B cell (primary cell): ENCODE data around the gene PLBD2. TPM values are rescaled to one million over a fixed set of nuclear protein-coding genes. Genes with fewer than 3 reads are reported as not detected.

Experiments used
- ATAC-seq: fragments of 200-7000 bp; cut with Tn5 transposase; one replicate; pipeline ENCODE4 v1.10.0; 2021; ENCODE audit warnings: low read depth, mild to moderate bottlenecking, moderate number of reproducible peaks, moderate library complexity
- CTCF ChIA-PET: fragments of 350-600 bp; sonication (Branson Sonifier 250); formaldehyde crosslinking; loops from one replicate; lab custom pipeline; 2021; ENCODE audit warnings: antibody characterized with exemption, inconsistent platforms; lab: Charles Lee
- POLR2A ChIA-PET: fragments of 350-600 bp; sonication (Branson Sonifier 250); formaldehyde crosslinking; loops from one replicate; lab custom pipeline; 2021; ENCODE audit warnings: antibody characterized with exemption; lab: Charles Lee
- DNase-seq: peaks from one replicate; pipeline ENCODE4 v3.0.0; 2013
- H2AFZ ChIP-seq: 2 replicates; pipeline ENCODE4 v1.6.1; 2012; ENCODE audit warnings: mild to moderate bottlenecking, low read depth, low read length; ENCODE audit not compliant: insufficient read depth, poor library complexity, severe bottlenecking
- H3K27ac ChIP-seq, 2 donors: 1 replicate in 1 of 2; 2 replicates in 1 of 2; pipeline ENCODE4 v1.5.1; 2012 to 2013; ENCODE audit warnings: low read length in 2 of 2, mild to moderate bottlenecking in 2 of 2, moderate library complexity in 1 of 2
- H3K27me3 ChIP-seq, 4 experiments: fragments of 200-600 bp in 1 of 4; sonication (generic) in 1 of 4; replicated peaks in 1 of 4; 1 replicate in 2 of 4; 2 replicates in 2 of 4; pipeline versions ENCODE4 v1.6.1 to v1.7.0; 2013 to 2016; ENCODE audit warnings: low read length in 3 of 4, mild to moderate bottlenecking in 2 of 4, mixed read lengths in 1 of 4, moderate library complexity in 1 of 4; ENCODE audit not compliant: insufficient read depth in 4 of 4, control insufficient read depth in 3 of 4; ENCODE audit errors: control extremely low read depth in 1 of 4
- H3K36me3 ChIP-seq, 2 experiments: replicated peaks in 1 of 2; 1 replicate in 1 of 2; 2 replicates in 1 of 2; pipeline versions ENCODE4 v1.6.1 to v1.7.1; 2013; ENCODE audit warnings: low read length in 1 of 2; ENCODE audit not compliant: insufficient read depth in 2 of 2, control insufficient read depth in 1 of 2; ENCODE audit errors: control extremely low read depth in 1 of 2, extremely low read depth in 1 of 2
- H3K4me1 ChIP-seq, 2 donors: fragments of 200-600 bp in 1 of 2; sonication (generic) in 1 of 2; 1 replicate in 1 of 2; 2 replicates in 1 of 2; pipeline versions ENCODE4 v1.5.1 to v1.6.1; 2013 to 2017; ENCODE audit warnings: low read length in 2 of 2; ENCODE audit not compliant: control insufficient read depth in 2 of 2, insufficient read depth in 2 of 2
- H3K4me2 ChIP-seq: replicated peaks from 2 replicates; pipeline ENCODE3; 2012; ENCODE audit warnings: mild to moderate bottlenecking, low read depth, low read length; ENCODE audit not compliant: poor library complexity, severe bottlenecking
- H3K4me3 ChIP-seq, 5 experiments: fragments of 200-600 bp in 1 of 5; sonication (generic) in 1 of 5; 1 replicate in 3 of 5; 2 replicates in 2 of 5; pipeline versions ENCODE4 v1.5.1 to v1.7.0; 2011 to 2016; ENCODE audit warnings: low read length in 4 of 5, mild to moderate bottlenecking in 4 of 5, low read depth in 2 of 5, control low read depth in 1 of 5, moderate library complexity in 1 of 5; ENCODE audit not compliant: insufficient read depth in 1 of 5; ENCODE audit errors: control extremely low read depth in 1 of 5, extremely low read depth in 1 of 5
- H3K79me2 ChIP-seq: fragments of 200-600 bp; sonication (generic); one replicate; pipeline ENCODE4 v1.6.0; 2016; ENCODE audit warnings: low read length; ENCODE audit not compliant: control insufficient read depth, insufficient read depth
- H3K9ac ChIP-seq: fragments of 200-600 bp; sonication (generic); 2 replicates; pipeline ENCODE4 v1.6.1; 2017; ENCODE audit warnings: mild to moderate bottlenecking, low read length, moderate library complexity
- H3K9me3 ChIP-seq, 3 donors: one replicate each; pipeline versions ENCODE4 v1.6.1 to v1.7.1; 2013; ENCODE audit warnings: low read length in 2 of 3; ENCODE audit not compliant: control insufficient read depth in 2 of 3, insufficient read depth in 1 of 3; ENCODE audit errors: control extremely low read depth in 1 of 3
- H4K20me1 ChIP-seq: 2 replicates; pipeline ENCODE4 v1.6.0; 2012; ENCODE audit warnings: mild to moderate bottlenecking, low read length; ENCODE audit not compliant: insufficient read depth, control insufficient read depth, poor library complexity, severe bottlenecking
- H3K27ac Mint-ChIP-seq: one replicate; pipeline ENCODE4 v1.8.0; 2021; ENCODE audit warnings: mixed read lengths
- H3K27me3 Mint-ChIP-seq: one replicate; pipeline ENCODE4 v1.8.0; 2021; ENCODE audit warnings: mixed read lengths
- H3K4me1 Mint-ChIP-seq: one replicate; pipeline ENCODE4 v1.8.0; 2021; ENCODE audit warnings: mixed read lengths
- H3K4me3 Mint-ChIP-seq: one replicate; pipeline ENCODE4 v1.8.0; 2021; ENCODE audit warnings: mixed read lengths
- H3K9me3 Mint-ChIP-seq: one replicate; pipeline ENCODE4 v1.8.0; 2022; ENCODE audit warnings: mixed read lengths; ENCODE audit not compliant: insufficient read depth
- EZH2 ChIP-seq: IDR thresholded peaks from 2 replicates; pipeline ENCODE4 v1.6.1; 2012; ENCODE audit warnings: borderline replicate concordance, low read depth, mild to moderate bottlenecking, moderate library complexity, low read length; ENCODE audit not compliant: insufficient read depth, poor library complexity, severe bottlenecking
- WGBS: methylation state at CpG from one replicate; pipeline ENCODE4 v1.1.5; 2013; ENCODE audit warnings: missing lambda C conversion rate; ENCODE audit not compliant: insufficient coverage; 5-methylcytosine and 5-hydroxymethylcytosine counted together
- intact Hi-C: fragments of 100-400 bp; cut with micrococcal nuclease; formaldehyde crosslinking; loops from one replicate; pipeline ENCODE4 v1.10.0; 2022
- polyA plus RNA-seq: library from polyadenylated mRNA; depleted of rRNA; stranded (reverse); fragments of >200 nt; gene quantifications from 2 replicates; pipeline ENCODE4 v1.2.3, GENCODE V29; 2012
- total RNA-seq, 2 donors: library from RNA; stranded (reverse); fragments of 120-200 nt in 1 of 2; gene quantifications; 1 replicate in 1 of 2; 2 replicates in 1 of 2; pipeline versions ENCODE4 v1.2.3 to v1.2.4, GENCODE V29; 2013 to 2022
- TF ChIP-seq, protein P1 (sequence below): fragments of 200-600 bp; IDR thresholded peaks from one replicate; pipeline ENCODE4 v1.8.0; 2022; ENCODE audit warnings: antibody characterized with exemption, mild to moderate bottlenecking

PLBD2 gene
- total and polyA plus RNA-seq, 2 donors (not counting 1 experiment from before 2014, with no cell fraction given) = 2.9 to 11.6 TPM

DNA sequence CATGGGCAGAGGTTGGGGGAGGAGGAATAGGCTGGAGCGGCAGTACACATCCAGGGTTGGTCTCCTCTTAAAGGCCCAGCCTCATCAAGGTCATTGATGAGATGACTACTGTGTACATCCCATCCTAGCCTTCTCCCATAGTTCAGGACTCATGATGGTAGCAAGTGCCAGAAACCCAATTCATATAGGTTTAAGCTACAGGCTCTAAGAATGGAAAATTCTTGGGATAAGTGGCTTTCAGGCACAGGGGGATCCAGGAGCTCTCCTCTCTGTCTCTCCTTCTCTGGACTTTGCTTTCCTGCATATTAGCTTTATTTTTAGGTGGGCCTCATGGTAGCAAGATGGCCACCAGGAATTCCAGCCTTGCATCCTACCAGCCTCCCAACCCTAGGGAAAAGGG lies 70.1 kb downstream of the PLBD2 start:
- POLR2A ChIA-PET = no interaction called here
- WGBS = no CpG with 5 or more reads among the region's 1 CpG
- intact Hi-C loops = loop anchor here (5.0 kb wide), 1 partner anchor 231 kb away; no protein-coding TSS in a partner anchor

DNA sequence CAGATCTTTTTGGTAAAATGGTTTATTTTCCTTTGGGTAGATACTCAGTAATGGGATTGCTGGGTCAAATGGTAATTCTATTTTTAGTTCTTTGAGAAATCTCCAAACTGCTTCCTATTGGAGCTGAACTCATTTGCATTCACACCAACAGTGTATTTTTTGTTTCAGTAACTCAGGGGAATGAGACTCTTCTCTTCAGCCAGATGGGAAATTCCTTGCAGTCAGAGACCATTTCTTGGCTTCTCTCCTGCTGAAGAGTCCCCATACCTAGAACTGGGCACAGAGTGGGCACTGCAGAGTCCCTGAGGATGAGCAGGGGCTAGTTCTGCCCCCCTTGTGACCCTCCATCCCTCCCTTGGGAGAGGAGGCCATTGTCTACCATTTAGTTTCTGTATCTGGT lies 74.6 kb downstream of the PLBD2 start:
- Mint-ChIP-seq H3K4me1 (no peaks in the 10 kb centered on the region), H3K9me3 (peaks cover 7% of the 10 kb centered on the region), H3K27me3 (peaks cover 30% of the 10 kb centered on the region), H3K4me3 (no peak overlapping the region), H3K27ac (no peak overlapping the region)
- peaks cover 0 to 12% (median 0%) of the 10 kb centered on the region in 3 donors for H3K9me3 ChIP-seq
- ChIA-PET POLR2A (no interaction called here), CTCF (no interaction called here)
- ATAC-seq (no peak), DNase-seq (no peak)
- no peak overlapping the region for H3K9ac ChIP-seq
- H3K27ac ChIP-seq = no peak overlapping the region
- H3K27me3 ChIP-seq = peaks cover 0 to 26% (median 15%) of the 10 kb centered on the region in 4 experiments
- TF ChIP-seq EZH2 = no peak
- TF ChIP-seq, protein P1, sequence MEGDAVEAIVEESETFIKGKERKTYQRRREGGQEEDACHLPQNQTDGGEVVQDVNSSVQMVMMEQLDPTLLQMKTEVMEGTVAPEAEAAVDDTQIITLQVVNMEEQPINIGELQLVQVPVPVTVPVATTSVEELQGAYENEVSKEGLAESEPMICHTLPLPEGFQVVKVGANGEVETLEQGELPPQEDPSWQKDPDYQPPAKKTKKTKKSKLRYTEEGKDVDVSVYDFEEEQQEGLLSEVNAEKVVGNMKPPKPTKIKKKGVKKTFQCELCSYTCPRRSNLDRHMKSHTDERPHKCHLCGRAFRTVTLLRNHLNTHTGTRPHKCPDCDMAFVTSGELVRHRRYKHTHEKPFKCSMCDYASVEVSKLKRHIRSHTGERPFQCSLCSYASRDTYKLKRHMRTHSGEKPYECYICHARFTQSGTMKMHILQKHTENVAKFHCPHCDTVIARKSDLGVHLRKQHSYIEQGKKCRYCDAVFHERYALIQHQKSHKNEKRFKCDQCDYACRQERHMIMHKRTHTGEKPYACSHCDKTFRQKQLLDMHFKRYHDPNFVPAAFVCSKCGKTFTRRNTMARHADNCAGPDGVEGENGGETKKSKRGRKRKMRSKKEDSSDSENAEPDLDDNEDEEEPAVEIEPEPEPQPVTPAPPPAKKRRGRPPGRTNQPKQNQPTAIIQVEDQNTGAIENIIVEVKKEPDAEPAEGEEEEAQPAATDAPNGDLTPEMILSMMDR = no peak
- no peaks in the 10 kb centered on the region for H3K4me1 ChIP-seq
- no peak overlapping the region for H2AFZ ChIP-seq
- H3K36me3 ChIP-seq = no peaks in the 10 kb centered on the region
- H3K4me3 ChIP-seq = no peak overlapping the region
- H3K4me2 ChIP-seq = no peak overlapping the region
- intact Hi-C loops = no loop called here
- no peaks in the 10 kb centered on the region for H3K79me2 ChIP-seq
- no peaks in the 10 kb centered on the region for H4K20me1 ChIP-seq

More for the DNA sequence above, 70.1 kb downstream of the PLBD2 start:
- no peaks in the 10 kb centered on the region for H4K20me1 ChIP-seq
- CTCF ChIA-PET = no interaction called here
- TF ChIP-seq, protein P1 = no peak
- TF ChIP-seq EZH2 = no peak
- H3K4me1 Mint-ChIP-seq = peaks cover 8% of the 10 kb centered on the region
- H3K27me3 Mint-ChIP-seq = peaks cover 47% of the 10 kb centered on the region
- H3K36me3 ChIP-seq = no peaks in the 10 kb centered on the region
- no peak overlapping the region for H3K4me3 Mint-ChIP-seq
- ATAC-seq = no peak
- H3K9me3 Mint-ChIP-seq = peaks cover 7% of the 10 kb centered on the region
- H3K9me3 ChIP-seq = peaks cover 0 to 15% (median 0%) of the 10 kb centered on the region in 3 donors
- H3K27ac Mint-ChIP-seq = no peak overlapping the region
- H3K27ac ChIP-seq = no peak overlapping the region
- peaks cover 0 to 6% of the 10 kb centered on the region in 2 donors for H3K4me1 ChIP-seq
- no peak for DNase-seq
- no peak overlapping the region for H2AFZ ChIP-seq
- no peak overlapping the region for H3K4me3 ChIP-seq
- peaks cover 0 to 32% (median 18%) of the 10 kb centered on the region in 4 experiments for H3K27me3 ChIP-seq
- no peak overlapping the region for H3K4me2 ChIP-seq
- H3K79me2 ChIP-seq = no peaks in the 10 kb centered on the region
- H3K9ac ChIP-seq = no peak overlapping the region
